ENCODE measurements around the gene ERMAP. TPM values are rescaled to one million over a fixed set of nuclear protein-coding genes. Genes with fewer than 3 reads are reported as not detected.
A peak's percentile ranks its signal among the peaks of the same experiment; 100 is the strongest.

The ERMAP gene
- total and polyA plus RNA-seq, 9 of the 15 experiments (the other 6 are each of a cell fraction or from before 2014, with no cell fraction given), result 8.0 to 31.4 (median 22.5) TPM

- TF ChIP-seq NFE2 (IDR thresholded peaks at IDR 0.05; ENCODE audit: low read depth), result peak; percentile 98
- TF ChIP-seq WHSC1 (IDR thresholded peaks at IDR 0.05; ENCODE audit: low read length), result no peak
- TF ChIP-seq GATAD2B (IDR thresholded peaks at IDR 0.05; ENCODE audit: borderline replicate concordance), result peak; percentile 10; the same call in 1 of the 2 replicates
- no peak for TF ChIP-seq KLF1 (tag; IDR thresholded peaks at IDR 0.05)
- peak; percentile 26 for TF ChIP-seq SMAD4 (CRISPR knock-in tag; conservative IDR thresholded peaks at IDR 0.05)
- TF ChIP-seq ZNF592 (IDR thresholded peaks at IDR 0.05), result peak; percentile 81; the same call in 1 of the 2 replicates
- TF ChIP-seq THRAP3 (IDR thresholded peaks at IDR 0.05; ENCODE audit: borderline replicate concordance), result 0 out of 2 replicates have a peak, but pooled peaks have one; percentile 10
- peak; percentile 26 for TF ChIP-seq BRD9 (IDR thresholded peaks at IDR 0.05; ENCODE audit: low read depth, partially characterized antibody)
- TF ChIP-seq MEF2D (tag; conservative IDR thresholded peaks at IDR 0.05; ENCODE audit: low read depth), result 0 out of 2 replicates have a peak, but pooled peaks have one; percentile 20
- peak; percentile 26; the same call in 1 of the 2 replicates for TF ChIP-seq FOXJ2 (tag; IDR thresholded peaks at IDR 0.05)
- no peak for TF ChIP-seq RNF2 (IDR thresholded peaks at IDR 0.05)
- peak; percentile 35; the same call in 1 of the 2 replicates for TF ChIP-seq SMARCC2 (IDR thresholded peaks at IDR 0.05; ENCODE audit: low read depth)
- TF ChIP-seq ZNF785 (CRISPR knock-in tag; IDR thresholded peaks at IDR 0.05), result no peak
- TF ChIP-seq CGGBP1 (CRISPR knock-in tag; IDR thresholded peaks at IDR 0.05), result no peak
- no peak for TF ChIP-seq PRPF4 (IDR thresholded peaks at IDR 0.05; ENCODE audit: insufficient read depth, low read depth, low read length, poor library complexity, severe bottlenecking)
- TF ChIP-seq, protein P1, sequence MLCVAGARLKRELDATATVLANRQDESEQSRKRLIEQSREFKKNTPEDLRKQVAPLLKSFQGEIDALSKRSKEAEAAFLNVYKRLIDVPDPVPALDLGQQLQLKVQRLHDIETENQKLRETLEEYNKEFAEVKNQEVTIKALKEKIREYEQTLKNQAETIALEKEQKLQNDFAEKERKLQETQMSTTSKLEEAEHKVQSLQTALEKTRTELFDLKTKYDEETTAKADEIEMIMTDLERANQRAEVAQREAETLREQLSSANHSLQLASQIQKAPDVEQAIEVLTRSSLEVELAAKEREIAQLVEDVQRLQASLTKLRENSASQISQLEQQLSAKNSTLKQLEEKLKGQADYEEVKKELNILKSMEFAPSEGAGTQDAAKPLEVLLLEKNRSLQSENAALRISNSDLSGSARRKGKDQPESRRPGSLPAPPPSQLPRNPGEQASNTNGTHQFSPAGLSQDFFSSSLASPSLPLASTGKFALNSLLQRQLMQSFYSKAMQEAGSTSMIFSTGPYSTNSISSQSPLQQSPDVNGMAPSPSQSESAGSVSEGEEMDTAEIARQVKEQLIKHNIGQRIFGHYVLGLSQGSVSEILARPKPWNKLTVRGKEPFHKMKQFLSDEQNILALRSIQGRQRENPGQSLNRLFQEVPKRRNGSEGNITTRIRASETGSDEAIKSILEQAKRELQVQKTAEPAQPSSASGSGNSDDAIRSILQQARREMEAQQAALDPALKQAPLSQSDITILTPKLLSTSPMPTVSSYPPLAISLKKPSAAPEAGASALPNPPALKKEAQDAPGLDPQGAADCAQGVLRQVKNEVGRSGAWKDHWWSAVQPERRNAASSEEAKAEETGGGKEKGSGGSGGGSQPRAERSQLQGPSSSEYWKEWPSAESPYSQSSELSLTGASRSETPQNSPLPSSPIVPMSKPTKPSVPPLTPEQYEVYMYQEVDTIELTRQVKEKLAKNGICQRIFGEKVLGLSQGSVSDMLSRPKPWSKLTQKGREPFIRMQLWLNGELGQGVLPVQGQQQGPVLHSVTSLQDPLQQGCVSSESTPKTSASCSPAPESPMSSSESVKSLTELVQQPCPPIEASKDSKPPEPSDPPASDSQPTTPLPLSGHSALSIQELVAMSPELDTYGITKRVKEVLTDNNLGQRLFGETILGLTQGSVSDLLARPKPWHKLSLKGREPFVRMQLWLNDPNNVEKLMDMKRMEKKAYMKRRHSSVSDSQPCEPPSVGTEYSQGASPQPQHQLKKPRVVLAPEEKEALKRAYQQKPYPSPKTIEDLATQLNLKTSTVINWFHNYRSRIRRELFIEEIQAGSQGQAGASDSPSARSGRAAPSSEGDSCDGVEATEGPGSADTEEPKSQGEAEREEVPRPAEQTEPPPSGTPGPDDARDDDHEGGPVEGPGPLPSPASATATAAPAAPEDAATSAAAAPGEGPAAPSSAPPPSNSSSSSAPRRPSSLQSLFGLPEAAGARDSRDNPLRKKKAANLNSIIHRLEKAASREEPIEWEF (CRISPR knock-in tag; IDR thresholded peaks at IDR 0.05), result 0 out of 2 replicates have a peak, but pooled peaks have one; percentile 23
- TF ChIP-seq GTF2A2 (tag; IDR thresholded peaks at IDR 0.05), result no peak
- TF ChIP-seq THAP7 (CRISPR knock-in tag; IDR thresholded peaks at IDR 0.05), result no peak
- 0 out of 4 replicates have a peak, but pooled peaks of 1 of the 2 experiments have one; percentile 46 for TF ChIP-seq ARNT (IDR thresholded peaks at IDR 0.05)
Measured at GRCh38 chr1:42822800-42823392, 6.0 kb downstream of the ERMAP start (continued).

All from K562 (cell line).